Upper lobe of right lung (tissue), 1 donor: ENCODE data around the gene ADTRP. TPM values are rescaled to one million over a fixed set of nuclear protein-coding genes. Genes with fewer than 3 reads are reported as not detected.

Source experiments
- ATAC-seq: fragments of 200-7000 bp; cut with Tn5 transposase; one replicate; pipeline ENCODE4 v1.9.1; 2020; ENCODE audit warnings: mild to moderate bottlenecking, moderate library complexity
- DNase-seq: peaks from one replicate; pipeline ENCODE4 v3.0.0-alpha.2; 2020
- H3K27ac ChIP-seq: fragments of 200-600 bp; one replicate; pipeline ENCODE4 v1.8.0; 2022
- H3K27me3 ChIP-seq: fragments of 200-600 bp; one replicate; pipeline ENCODE4 v1.8.0; 2022; ENCODE audit warnings: mild to moderate bottlenecking
- H3K36me3 ChIP-seq: fragments of 200-600 bp; one replicate; pipeline ENCODE4 v1.8.0; 2022
- H3K4me1 ChIP-seq: fragments of 200-600 bp; one replicate; pipeline ENCODE4 v1.8.0; 2022
- H3K4me3 ChIP-seq: fragments of 200-600 bp; one replicate; pipeline ENCODE4 v1.8.0; 2022; ENCODE audit warnings: mild to moderate bottlenecking
- H3K9me3 ChIP-seq: fragments of 200-600 bp; one replicate; pipeline ENCODE4 v1.8.0; 2022
- CTCF ChIP-seq: fragments of 200-600 bp; IDR thresholded peaks from one replicate; pipeline ENCODE4 v1.8.0; 2022; ENCODE audit warnings: antibody characterized with exemption
- intact Hi-C: fragments of 100-400 bp; cut with DNase I; formaldehyde crosslinking; loops from one replicate; pipeline ENCODE4 v1.11.0; 2022
- total RNA-seq: library from RNA; stranded (reverse); fragmentation: NEBNext Ultra II Directional; extraction: Animal tissue kit (Norgen Biotek cat#: 25700); gene quantifications from one replicate; pipeline ENCODE4 v1.2.1, GENCODE V29; 2021
- donor health status: DM: no; HTN: yes; CAD: no; lungs with severe emphysema.

The ADTRP gene
- total RNA-seq, 1 donor from 2014 or later: 21.0 TPM

GRCh38 chr6:11808054-11808453 lies 29.5 kb upstream of the ADTRP start:
- Histone ChIP-seq H3K4me1 (peaks cover 18% of the 10 kb centered on the region), H3K4me3 (no peak overlapping the region), H3K27me3 (no peaks in the 10 kb centered on the region), H3K27ac (no peak overlapping the region), H3K9me3 (no peaks in the 10 kb centered on the region), H3K36me3 (no peaks in the 10 kb centered on the region)
- TF ChIP-seq CTCF: no peak
- ATAC-seq (no peak), DNase-seq (no peak)
- intact Hi-C loops: no loop called here

GRCh38 chr6:11806561-11807317 lies 28.1 kb upstream of the ADTRP start:
- H3K36me3 ChIP-seq: no peaks in the 10 kb centered on the region
- TF ChIP-seq CTCF: no peak

GRCh38 chr6:11805259-11806053 lies 26.9 kb upstream of the ADTRP start:
- TF ChIP-seq CTCF: no peak
- intact Hi-C loops: no loop called here
- ATAC-seq (no peak), DNase-seq (no peak)
- no peaks in the 10 kb centered on the region for H3K36me3 ChIP-seq
- H3K9me3 ChIP-seq: no peaks in the 10 kb centered on the region
- H3K27me3 ChIP-seq: no peaks in the 10 kb centered on the region
- peaks cover 12% of the 10 kb centered on the region for H3K4me1 ChIP-seq
- no peak overlapping the region for H3K27ac ChIP-seq
- no peak overlapping the region for H3K4me3 ChIP-seq

More at GRCh38 chr6:11806561-11807317, 28.1 kb upstream of the ADTRP start:
- H3K27ac ChIP-seq: no peak overlapping the region
- ATAC-seq (no peak), DNase-seq (no peak)
- intact Hi-C loops: no loop called here
- no peaks in the 10 kb centered on the region for H3K9me3 ChIP-seq
- H3K4me3 ChIP-seq: no peak overlapping the region
- peaks cover 18% of the 10 kb centered on the region for H3K4me1 ChIP-seq
- no peaks in the 10 kb centered on the region for H3K27me3 ChIP-seq

GRCh38 chr6:11804701-11805100 lies 26.1 kb upstream of the ADTRP start:
- ATAC-seq (no peak), DNase-seq (no peak)
- intact Hi-C loops: no loop called here

DNA sequence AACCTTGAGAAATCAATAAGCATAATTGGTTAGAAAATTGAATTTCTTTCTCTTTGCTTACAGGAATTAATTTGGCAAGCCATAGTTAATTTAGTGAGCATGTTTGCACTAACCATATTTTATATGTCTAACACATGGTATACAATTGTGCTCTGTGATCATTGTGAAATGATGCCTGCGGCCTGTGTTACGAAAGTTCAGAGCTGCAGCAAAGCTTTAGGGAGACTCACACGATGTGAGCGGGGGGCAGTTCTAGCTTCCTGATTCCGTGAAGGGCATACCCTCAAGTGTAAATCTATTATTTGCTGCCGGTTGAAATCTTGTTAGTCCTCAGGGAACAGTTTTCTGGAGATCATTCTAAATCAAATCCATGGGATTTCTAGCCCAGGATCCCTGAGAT lies 25.5 kb upstream of the ADTRP start:
- Histone ChIP-seq H3K4me1 (no peaks in the 10 kb centered on the region), H3K9me3 (no peaks in the 10 kb centered on the region), H3K27me3 (no peaks in the 10 kb centered on the region), H3K4me3 (no peak overlapping the region), H3K36me3 (no peaks in the 10 kb centered on the region), H3K27ac (no peak overlapping the region)
- DNase-seq: no peak
- intact Hi-C loops: no loop called here
- peak; percentile 69 for ATAC-seq
- no peak for TF ChIP-seq CTCF

More at GRCh38 chr6:11804701-11805100, 26.1 kb upstream of the ADTRP start:
- Histone ChIP-seq H3K27ac (no peak overlapping the region), H3K4me1 (peaks cover 5% of the 10 kb centered on the region), H3K4me3 (no peak overlapping the region), H3K27me3 (no peaks in the 10 kb centered on the region), H3K9me3 (no peaks in the 10 kb centered on the region), H3K36me3 (no peaks in the 10 kb centered on the region)
- no peak for TF ChIP-seq CTCF
